Stomach (tissue), 9 donors: ENCODE data around the gene EIF3K. TPM values are rescaled to one million over a fixed set of nuclear protein-coding genes. Genes with fewer than 3 reads are reported as not detected.
A peak's percentile ranks its signal among the peaks of the same experiment; 100 is the strongest.

Source experiments
- DNase-seq, 2 donors: peaks; one replicate each; pipeline versions ENCODE4 v3.0.0 to v3.0.0-alpha.2; 2013 to 2019
- H3K27ac ChIP-seq, 5 donors: fragments of 200-600 bp in 4 of 5; sonication (generic) in 4 of 5; one replicate each; pipeline ENCODE4 v1.5.1; 2013 to 2019; ENCODE audit warnings: mild to moderate bottlenecking in 1 of 5, moderate library complexity in 1 of 5
- H3K27me3 ChIP-seq, 3 donors: fragments of 200-600 bp; sonication (generic); one replicate each; pipeline ENCODE4 v1.5.1; 2017 to 2019; ENCODE audit warnings: mixed run types in 1 of 3
- H3K36me3 ChIP-seq, 4 donors: fragments of 200-600 bp; sonication (generic); 1 replicate in 3 of 4; 2 replicates in 1 of 4; pipeline ENCODE4 v1.5.1; 2016 to 2019
- H3K4me1 ChIP-seq, 4 donors: fragments of 200-600 bp; sonication (generic); one replicate each; pipeline ENCODE4 v1.5.1; 2016 to 2019
- H3K4me3 ChIP-seq, 4 donors: fragments of 200-600 bp; sonication (generic) in 3 of 4; one replicate each; pipeline ENCODE4 v1.5.1; 2016 to 2019; ENCODE audit warnings: mild to moderate bottlenecking in 1 of 4
- H3K9me3 ChIP-seq, 4 donors: fragments of 200-600 bp; sonication (generic); one replicate each; pipeline ENCODE4 v1.5.1; 2016 to 2019
- EP300 ChIP-seq: sonication (generic); formaldehyde crosslinking; IDR thresholded peaks from one replicate; pipeline ENCODE4 v1.6.1; 2017; ENCODE audit warnings: antibody characterized with exemption
- POLR2A ChIP-seq, 4 donors: fragments of 450-650 bp; IDR thresholded peaks; one replicate each; pipeline ENCODE4 v1.6.1; 2016; ENCODE audit warnings: antibody characterized with exemption in 4 of 4, control low read depth in 2 of 4, mild to moderate bottlenecking in 1 of 4, moderate library complexity in 1 of 4
- POLR2AphosphoS5 ChIP-seq, 3 donors: sonication (generic); formaldehyde crosslinking; IDR thresholded peaks; one replicate each; pipeline ENCODE4 v1.6.1; 2016; ENCODE audit warnings: antibody characterized with exemption in 3 of 3
- WGBS, 5 donors: extraction: QIAGEN DNeasy Blood & Tissue Kit in 3 of 5; methylation state at CpG; one replicate each; pipeline versions ENCODE4 v1.1.5 to v1.1.7; 2013 to 2018; 5-methylcytosine and 5-hydroxymethylcytosine counted together
- intact Hi-C: fragments of 100-400 bp; cut with DNase I; formaldehyde crosslinking; loops from one replicate; pipeline ENCODE4 v1.15.1; 2023; ENCODE audit warnings: low total_unique reads
- polyA plus RNA-seq, 3 donors: library from polyadenylated mRNA; stranded (reverse); fragments of 200-250 nt; gene quantifications; one replicate each; pipeline ENCODE4 v1.2.3, GENCODE V29; 2013
- total RNA-seq, 5 donors: library from RNA; depleted of rRNA; stranded (reverse); fragments of >200 nt; gene quantifications; one replicate each; pipeline versions ENCODE4 v1.1.0 to v1.2.3, GENCODE V29; 2014 to 2016
- TF ChIP-seq, protein P1 (sequence below), 7 experiments: fragments of 450-650 bp in 4 of 7; fragments of 200-600 bp in 3 of 7; sonication (generic) in 3 of 7; IDR thresholded peaks; one replicate each; pipeline ENCODE4 v1.5.1; 2016 to 2019; ENCODE audit warnings: antibody characterized with exemption in 7 of 7, control low read depth in 2 of 7, mild to moderate bottlenecking in 1 of 7
- donor health status: healthy with polysubstance abuse.
- donor health status: Bipolar disorder and iron deficiency.
- donor health status: healthy.

EIF3K gene
- total and polyA plus RNA-seq, 8 donors: 203 to 889 (median 348) TPM

DNA sequence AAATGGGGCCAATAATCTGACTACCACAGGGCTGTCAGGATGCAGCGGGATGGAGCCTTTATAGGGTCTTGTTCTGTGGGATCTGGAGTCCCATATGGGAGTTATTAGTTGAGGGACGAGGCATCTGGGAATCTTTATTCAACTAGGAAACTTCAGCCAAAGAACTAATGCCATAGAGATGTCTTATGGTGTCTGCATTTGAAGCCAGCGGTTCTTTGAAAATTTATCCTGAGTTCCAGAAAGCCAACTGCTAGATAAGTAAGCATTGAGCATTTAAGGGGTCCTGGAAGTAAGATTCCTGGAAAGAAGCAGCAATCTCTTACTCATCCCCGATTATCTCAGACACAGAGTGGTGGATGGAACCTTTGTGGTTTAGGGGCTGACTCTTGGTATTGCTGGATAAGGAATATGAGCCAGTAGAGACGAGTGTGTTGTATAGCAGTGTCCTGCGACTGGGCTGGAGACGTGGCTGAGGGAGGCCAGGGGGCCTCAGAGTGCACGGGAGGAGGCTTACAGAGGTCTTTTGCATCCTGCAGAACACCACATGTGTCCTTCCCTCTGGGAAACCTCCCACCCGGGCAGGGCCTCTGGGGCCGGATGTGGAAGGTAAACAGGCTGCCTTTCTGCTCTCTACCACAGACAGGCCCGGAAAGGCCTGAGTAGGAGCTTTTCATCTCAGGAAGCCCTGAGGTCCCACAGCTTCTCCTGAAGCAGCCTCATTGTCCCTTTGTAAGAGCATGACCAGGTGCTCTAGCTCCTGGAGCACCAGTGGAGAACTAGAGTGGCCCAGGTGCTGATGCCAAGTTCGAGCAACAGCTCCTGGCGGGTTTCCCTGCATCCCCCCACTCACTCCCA lies 57.3 kb downstream of the EIF3K start:
- intact Hi-C loops: no loop called here
- Histone ChIP-seq H3K4me1 (peaks cover 64 to 93% (median 78%) of the 10 kb centered on the region in 4 donors), H3K9me3 (no peaks in the 10 kb centered on the region), H3K36me3 (peaks cover 0 to 21% (median 10%) of the 10 kb centered on the region in 4 donors), H3K4me3 (no peak overlapping the region), H3K27ac (peak overlapping the region; percentile 58 to 96 (median 79)), H3K27me3 (no peaks in the 10 kb centered on the region)
- TF ChIP-seq POLR2A (IDR thresholded peaks at IDR 0.05) (no peak), POLR2AphosphoS5 (IDR thresholded peaks at IDR 0.05) (peak in 2 of 3 donors; percentile 10 to 16)
- peak in 1 of 2 donors; percentile 83 for DNase-seq
- WGBS, 5 donors: 28 to 40% (median 36%) methylated on average over 13 of the region's 13 CpGs

DNA sequence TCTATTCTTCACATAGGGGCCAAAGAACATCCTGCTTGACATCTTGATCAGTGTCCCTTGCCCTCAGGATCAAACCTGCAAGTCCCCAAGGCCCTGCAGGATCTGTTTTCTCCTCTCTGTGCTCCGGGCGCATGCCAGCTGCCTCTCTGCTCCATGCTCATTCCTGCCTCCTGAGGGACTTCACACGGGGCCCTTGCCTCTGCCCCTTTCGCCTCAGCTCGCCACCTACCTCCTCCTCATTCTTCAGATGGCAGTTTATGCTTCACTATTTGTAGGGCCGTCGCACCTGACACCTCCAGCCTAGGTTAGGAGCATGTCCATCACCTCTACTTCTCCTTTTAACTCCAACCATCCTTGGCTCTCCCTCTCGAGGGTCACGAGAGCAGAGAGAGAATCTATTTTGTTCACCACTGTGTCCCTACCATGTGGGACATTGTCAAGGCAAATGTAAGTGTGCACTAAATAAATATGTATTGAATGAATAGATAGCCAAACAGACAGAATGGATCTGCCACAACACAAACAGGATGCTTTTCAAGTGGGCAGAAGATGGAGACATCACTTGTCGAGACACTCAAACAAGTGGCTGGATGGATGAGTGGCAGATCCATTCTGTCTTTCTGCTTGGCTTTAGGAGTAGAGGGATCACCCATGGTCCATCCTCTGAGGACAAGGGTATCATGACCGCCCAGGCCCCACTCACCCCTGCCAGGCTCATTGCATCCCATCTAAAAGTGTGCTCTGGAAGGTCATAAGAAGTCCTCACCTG lies 58.1 kb downstream of the EIF3K start:
- WGBS, 5 donors: 67 to 78% (median 74%) methylated on average over 11 of the region's 11 CpGs

DNA sequence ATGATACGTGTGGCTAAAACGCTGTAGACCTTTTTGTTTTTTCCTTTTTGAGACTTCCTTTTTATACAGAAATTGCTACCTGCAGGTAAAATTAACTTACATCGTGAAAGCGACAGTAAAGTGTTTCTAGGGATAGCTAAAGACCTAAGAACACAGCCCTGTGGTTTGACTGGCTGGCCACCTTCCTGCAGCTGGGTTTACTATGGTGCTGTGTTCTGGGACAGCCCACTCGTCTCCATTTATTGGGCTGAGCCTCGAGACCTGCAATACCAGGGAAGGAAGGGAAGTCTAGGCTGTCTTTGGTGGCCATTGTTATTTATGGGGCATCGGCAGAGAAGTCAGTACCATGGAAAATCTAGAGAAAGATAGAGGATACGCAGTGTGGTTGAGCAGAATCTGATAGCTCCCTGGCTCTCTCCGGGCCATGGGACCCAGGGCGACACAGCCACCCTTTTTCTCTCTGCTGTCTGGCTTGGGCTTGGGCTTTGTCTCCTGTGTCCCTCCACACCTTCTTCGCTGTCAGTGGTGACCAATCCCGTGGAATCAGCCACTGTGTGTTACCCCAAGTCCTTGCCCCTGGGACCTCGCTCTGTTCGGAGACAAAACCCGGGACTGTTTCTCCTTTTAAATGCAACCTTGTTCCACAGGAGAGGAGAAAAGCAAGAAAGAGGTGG lies 59.4 kb downstream of the EIF3K start:
- Histone ChIP-seq H3K27ac (peak overlapping the region in 4 of 5 donors; percentile 89 to 96 (median 92)), H3K36me3 (peaks cover 0 to 21% (median 10%) of the 10 kb centered on the region in 4 donors), H3K27me3 (no peaks in the 10 kb centered on the region), H3K4me1 (peaks cover 67 to 97% (median 89%) of the 10 kb centered on the region in 4 donors), H3K4me3 (no peak overlapping the region), H3K9me3 (no peaks in the 10 kb centered on the region)
- TF ChIP-seq POLR2AphosphoS5 (IDR thresholded peaks at IDR 0.05): no peak
- no peak for TF ChIP-seq EP300
- TF ChIP-seq, protein P1, sequence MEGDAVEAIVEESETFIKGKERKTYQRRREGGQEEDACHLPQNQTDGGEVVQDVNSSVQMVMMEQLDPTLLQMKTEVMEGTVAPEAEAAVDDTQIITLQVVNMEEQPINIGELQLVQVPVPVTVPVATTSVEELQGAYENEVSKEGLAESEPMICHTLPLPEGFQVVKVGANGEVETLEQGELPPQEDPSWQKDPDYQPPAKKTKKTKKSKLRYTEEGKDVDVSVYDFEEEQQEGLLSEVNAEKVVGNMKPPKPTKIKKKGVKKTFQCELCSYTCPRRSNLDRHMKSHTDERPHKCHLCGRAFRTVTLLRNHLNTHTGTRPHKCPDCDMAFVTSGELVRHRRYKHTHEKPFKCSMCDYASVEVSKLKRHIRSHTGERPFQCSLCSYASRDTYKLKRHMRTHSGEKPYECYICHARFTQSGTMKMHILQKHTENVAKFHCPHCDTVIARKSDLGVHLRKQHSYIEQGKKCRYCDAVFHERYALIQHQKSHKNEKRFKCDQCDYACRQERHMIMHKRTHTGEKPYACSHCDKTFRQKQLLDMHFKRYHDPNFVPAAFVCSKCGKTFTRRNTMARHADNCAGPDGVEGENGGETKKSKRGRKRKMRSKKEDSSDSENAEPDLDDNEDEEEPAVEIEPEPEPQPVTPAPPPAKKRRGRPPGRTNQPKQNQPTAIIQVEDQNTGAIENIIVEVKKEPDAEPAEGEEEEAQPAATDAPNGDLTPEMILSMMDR (IDR thresholded peaks at IDR 0.05): no peak
- DNase-seq: no peak
- intact Hi-C loops: no loop called here
- WGBS, 5 donors: 62 to 76% (median 69%) methylated on average over 15 of the region's 15 CpGs

More for the DNA sequence above, 58.1 kb downstream of the EIF3K start:
- Histone ChIP-seq H3K27ac (peak overlapping the region; percentile 24 to 96 (median 79)), H3K36me3 (peaks cover 0 to 21% (median 10%) of the 10 kb centered on the region in 4 donors), H3K4me1 (peaks cover 57 to 93% (median 77%) of the 10 kb centered on the region in 4 donors), H3K4me3 (no peak overlapping the region), H3K9me3 (no peaks in the 10 kb centered on the region), H3K27me3 (no peaks in the 10 kb centered on the region)
- no peak for TF ChIP-seq EP300
- TF ChIP-seq POLR2AphosphoS5 (IDR thresholded peaks at IDR 0.05): no peak
- TF ChIP-seq, protein P1 (IDR thresholded peaks at IDR 0.05): no peak
- TF ChIP-seq POLR2A (IDR thresholded peaks at IDR 0.05): no peak
- intact Hi-C loops: no loop called here
- DNase-seq: no peak

DNA sequence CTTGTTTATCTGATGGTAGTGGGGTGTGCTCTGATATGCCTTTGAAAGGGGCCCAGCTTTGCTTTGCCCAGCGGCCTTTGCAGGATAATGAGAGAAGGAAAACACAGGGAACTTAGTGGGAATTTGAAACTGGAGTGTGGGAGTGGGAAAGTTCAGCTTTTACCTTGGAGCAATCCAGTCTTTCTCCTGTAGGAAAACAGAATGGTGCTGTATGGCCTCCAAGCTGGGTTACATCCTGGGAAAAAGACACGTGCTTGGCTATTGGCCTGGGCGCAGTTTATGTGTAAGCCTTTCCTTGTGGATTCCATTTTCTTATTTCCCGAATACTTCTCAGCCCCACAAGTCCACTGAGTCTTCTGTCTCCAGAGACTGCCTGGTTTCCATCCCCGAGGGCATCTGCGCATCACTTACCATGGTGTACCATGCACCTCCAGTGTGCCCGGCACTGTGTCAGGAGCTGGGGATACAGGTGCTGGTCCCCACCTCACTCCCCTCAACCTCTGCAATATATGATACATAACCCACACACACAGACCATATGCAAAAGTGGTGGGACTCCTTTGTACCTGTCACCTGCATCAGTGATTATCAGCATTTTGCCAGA lies 60.0 kb downstream of the EIF3K start:
- DNase-seq: no peak

More for the DNA sequence above, 60.0 kb downstream of the EIF3K start:
- no peak overlapping the region for H3K4me3 ChIP-seq
- intact Hi-C loops: no loop called here
- H3K27me3 ChIP-seq: no peaks in the 10 kb centered on the region
- TF ChIP-seq POLR2A (IDR thresholded peaks at IDR 0.05) (no peak), POLR2AphosphoS5 (IDR thresholded peaks at IDR 0.05) (no peak), EP300 (no peak)
- TF ChIP-seq, protein P1 (IDR thresholded peaks at IDR 0.05): no peak
- peaks cover 74 to 100% (median 92%) of the 10 kb centered on the region in 4 donors for H3K4me1 ChIP-seq
- peaks cover 0 to 21% (median 10%) of the 10 kb centered on the region in 4 donors for H3K36me3 ChIP-seq
- WGBS, 5 donors: 61 to 78% (median 75%) methylated on average over 7 of the region's 7 CpGs
- H3K9me3 ChIP-seq: no peaks in the 10 kb centered on the region
- peak overlapping the region in 4 of 5 donors; percentile 89 to 96 (median 92) for H3K27ac ChIP-seq
